Measurements from ENCODE around the gene RPL3.
"Not testable (repeated sequence)": the region's sequence is repeated elsewhere in the genome, so short reads cannot be mapped to it uniquely, and the experiment has no call there.

Gene RPL3

DNA sequence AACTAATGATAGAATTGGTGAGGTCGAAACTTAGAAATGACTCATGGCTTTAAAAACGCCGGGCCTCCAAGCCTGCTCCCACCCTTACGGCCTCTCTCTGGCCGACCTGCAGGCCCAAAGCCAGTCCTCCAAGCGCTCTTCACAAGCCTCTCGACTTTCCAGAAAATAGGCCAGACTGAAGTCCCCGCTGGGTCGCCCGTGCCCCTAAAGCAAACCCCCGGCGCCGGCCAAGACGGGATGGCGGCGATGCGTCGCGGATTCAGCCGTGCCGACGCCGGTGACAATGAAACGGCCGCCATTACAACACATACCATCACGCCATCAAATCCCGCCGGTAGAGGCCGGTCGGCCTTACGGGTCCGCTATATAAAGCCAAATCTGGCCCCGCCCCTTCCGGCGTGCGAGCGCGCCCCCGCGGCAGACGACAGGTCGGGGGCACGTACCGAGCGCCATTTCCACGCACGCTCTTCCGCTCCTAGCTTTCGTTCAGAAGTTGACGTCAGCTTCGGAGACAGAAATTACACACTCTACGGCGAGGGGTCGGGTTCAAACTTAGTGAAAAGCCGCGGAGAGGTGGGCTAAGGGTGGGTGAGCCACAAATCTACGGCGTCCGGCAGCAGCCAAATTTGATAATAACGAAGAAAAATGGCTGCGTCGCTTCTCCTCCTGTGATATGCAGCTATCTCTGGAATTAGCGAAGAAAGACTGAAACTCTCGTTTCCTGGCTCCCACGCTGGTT lies at the start of gene RPL3:
TSS of gene RPL3 (minus strand) at position 340 of the 739 bp plus-strand sequence. CDS start at position 314, 26 bp downstream.
- peak; percentile 98 for DNase-seq

DNA sequence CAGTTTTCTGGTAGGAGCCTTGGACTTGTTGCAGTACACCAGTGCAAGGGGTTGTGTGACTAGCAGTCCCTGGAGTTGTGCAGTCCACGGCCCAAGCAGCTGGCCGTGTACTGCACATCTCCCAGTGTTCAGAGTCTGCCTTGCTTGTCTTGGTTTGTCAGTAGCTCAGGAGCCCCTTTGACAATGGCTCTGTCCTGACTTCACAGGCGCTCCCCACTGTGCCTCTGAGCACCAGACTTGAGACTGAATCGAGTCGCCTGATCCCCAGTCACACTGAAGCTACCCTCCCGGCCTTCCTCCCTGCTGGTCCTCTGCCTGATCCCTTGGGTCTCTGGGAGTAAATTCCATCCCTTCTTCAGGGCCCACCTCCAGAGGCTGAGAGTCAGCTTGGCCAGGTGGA lies 49.8 kb upstream of the RPL3 start:
- no peak for DNase-seq

DNA sequence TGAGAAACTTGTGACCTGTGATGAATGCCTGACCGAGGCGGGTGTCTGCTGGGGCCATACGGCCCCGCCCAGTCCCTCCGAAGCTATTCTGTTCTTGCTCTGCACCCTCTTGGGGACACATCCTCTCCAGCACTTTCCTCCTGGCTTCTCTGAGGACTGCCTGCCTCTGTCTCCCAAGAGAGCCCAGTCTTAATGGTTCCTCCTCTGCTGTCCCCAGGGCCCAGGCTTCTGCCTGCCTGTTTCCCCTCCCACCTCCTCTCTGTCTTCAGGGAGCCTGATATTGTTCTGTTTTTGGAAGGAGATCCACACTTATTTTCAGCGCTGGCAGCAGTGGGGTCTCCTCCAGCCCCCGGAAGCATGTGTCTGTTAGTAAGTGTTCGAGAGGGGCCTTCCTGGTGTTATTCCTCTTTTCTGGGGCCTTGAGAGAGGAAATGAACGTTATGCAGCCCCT lies 49.1 kb upstream of the RPL3 start:
- no peak for DNase-seq

DNA sequence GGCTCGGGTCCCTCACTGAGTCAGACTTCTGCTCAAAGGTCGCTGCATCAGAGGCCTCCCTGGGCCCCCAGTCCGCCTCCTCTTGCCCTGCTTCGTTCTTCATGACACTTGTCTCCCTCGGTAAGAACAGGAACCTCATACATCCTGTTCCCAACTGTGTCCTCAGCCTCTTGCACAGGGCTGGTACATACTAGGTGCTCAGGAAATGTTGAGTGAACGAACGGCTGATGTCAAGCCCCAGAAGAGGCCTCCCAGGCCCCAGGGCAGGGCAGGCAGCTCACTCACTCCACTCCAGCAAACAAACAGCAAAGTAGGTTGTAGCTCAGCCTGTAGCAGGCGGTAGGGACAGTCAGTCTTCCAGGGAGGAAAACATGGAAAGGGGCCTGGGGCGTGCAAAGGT lies 47.6 kb upstream of the RPL3 start:
- DNase-seq = no peak

DNA sequence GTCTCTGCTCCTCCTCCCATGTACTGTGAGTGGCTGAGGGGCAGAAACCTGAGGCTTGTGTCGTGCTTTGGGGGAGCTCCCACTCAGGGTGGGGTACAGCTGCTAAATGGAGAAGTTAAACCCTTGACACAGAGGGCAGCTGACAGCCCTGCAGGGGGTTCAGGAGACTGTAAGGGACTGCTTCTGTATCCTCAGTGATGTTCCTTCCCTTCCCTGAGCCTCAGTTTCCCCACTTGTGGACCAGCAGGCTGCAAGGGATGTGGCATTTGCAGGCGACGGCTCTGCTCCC lies 46.0 kb upstream of the RPL3 start:
- no peak for DNase-seq

DNA sequence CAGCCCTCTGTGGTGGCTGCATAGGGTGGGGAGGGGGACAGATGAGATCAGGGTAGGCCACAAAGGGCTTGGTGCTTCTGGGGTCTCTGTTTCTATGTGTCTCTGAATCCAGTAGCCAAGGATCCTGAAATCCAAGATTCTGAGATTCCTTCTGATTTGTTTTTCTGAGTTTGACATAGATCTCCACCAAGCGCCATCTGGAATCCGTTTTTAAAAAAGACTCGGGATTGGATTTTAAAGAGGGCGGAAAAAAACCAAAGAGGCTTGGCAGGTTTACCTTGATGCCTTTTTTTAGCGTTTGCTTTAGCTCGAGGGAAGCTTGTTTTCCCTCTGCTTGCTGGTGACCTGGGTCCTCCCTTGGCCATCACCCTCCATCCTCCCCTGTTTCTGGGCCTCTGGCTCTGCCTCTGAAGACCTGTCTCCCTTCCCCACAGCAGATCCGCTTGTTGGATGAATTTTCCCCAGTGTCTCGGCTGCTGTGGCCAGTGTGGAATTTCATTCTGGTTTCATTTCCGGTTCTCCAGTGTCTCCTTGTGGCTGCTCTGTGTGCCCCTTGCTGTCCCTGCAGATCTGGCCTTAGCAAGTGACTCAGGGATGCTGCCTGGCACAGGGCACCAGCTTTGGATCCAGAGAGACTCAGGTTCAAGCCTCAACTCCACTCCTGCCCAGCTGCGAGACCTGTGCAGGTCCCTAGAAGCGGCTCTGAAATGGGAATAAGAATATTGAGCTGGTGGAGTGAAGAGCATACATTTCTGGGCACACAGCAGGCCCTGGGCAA lies 45.5 kb upstream of the RPL3 start:
- no peak for DNase-seq

DNA sequence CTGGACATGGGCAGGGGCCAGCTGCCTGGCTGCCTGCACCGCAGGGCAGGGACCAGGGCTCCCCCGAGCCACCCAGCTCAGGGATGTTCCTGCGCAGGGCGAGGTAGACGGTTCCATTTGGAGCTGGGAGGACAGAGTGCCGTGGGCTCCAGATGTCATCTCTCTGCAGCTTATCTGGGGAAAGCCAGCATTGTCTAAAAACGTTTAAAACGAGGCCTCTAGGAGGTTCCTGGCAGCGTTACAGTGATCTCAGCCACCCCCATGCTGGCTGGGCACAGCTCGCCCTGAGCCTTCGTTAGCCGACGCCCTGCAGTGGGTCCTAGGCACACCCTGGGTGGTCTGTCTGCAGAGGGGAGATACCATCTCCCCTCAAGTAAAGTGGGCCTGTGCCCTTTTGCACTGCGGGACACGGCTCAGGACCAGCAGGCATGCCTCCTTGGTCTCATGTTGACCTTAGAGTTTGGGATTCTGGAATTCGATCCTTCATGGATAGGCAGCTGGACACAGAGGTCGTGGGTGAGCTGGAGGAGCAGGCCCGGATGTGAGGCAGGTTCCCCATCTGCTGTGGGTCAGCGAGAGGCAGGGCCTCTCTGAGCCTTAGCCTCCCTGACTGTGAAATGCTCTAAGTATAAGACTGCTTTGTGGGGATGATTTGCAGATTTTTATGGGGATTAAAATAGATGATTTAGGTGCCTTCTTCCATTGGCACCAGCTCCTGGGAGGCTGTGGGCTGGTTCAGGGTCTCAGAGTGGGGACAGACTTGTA lies 44.5 kb upstream of the RPL3 start:
- DNase-seq = no peak

DNA sequence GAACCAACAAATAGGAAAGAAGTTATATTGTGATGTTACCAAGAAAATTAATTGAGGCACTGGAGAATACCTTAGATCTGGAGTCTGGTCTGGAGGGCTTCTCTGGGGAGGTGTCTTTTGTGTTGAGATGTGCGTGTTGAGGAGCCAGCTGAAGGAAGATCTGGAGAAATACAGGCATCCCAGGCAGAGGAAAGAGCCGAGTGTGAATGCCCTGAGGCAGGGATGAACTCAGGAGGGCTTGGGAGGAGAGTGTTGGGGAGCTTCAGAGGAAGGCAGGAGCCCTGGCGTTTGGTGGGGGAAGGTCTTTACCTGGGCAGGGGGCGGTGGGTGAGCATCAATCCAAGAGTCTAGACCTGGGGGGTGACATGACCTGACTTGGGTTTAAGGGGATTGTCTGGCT lies 43.5 kb upstream of the RPL3 start:
- no peak for DNase-seq

DNA sequence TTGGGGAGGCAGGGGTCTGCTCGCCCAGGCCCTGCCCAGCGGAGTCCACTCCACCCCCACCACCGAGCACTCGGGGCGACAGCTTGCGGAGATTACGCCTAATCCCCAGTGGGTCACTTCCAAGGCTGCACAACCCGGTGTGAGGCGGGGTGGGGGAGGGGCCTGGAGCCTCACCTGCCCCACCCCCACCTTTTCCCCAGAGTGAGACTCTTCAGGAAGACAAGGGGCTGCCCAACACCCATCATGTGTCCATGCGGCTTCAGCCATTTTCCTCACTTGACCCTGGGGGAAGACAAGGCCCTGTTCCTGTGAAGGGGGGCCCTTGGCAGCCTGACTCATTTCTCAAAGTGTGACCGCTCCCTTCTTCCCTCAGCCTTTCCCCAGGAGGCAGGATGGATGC lies 42.8 kb upstream of the RPL3 start:
- no peak for DNase-seq

DNA sequence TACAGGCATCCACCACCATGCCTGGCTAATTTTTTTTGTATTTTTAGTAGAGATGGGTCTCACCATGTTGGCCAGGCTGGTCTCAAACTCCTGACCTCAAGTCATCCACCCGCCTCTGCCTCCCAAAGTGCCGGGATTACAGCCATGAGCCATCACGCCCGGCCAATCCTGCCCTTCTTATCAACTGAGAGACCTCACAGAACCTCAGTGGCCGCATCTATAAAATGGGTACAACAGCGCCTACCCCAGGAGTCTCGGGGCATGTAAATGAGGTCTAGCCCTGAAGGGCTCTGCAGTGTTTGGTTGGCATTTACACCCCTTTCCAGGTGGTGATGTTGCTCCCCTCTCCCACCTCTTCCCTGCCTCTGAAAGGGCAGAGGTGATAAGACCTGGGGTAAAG lies 42.1 kb upstream of the RPL3 start:
- no peak for DNase-seq

DNA sequence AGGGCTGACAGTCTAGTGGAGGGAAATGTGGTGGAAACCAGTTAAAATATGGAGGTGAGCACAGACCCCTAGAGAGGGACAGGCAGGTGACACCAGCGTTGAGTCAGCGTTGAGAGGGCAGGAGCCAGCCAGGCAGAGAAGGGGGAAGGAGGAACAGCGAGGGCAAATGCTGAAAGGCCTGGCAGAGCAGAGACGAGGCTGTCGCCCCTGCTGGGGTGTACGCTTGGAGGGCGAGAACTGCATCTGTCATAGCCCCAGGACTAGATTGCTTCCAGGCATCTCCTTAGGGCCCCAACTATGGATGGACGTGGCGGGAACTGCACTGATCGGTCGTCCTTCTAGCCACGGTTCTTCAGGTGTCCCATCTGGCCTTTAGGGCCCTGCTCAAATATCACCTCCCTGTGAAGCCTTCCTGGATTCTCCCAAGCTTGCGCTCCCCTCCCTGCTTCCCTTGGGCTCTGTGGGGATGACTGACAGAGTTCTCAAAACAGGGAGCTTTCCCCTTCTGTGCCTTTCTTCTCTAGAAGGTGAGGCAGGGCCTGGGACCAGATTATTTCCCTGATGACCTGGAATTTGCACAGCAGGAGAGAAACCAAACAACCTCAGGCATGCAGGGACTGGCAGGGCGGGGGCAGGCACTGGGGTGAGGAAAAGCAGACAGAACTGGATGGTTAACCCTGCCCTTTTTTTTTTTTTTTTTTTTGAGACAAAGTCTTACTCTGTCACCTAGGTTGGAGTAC lies 41.4 kb upstream of the RPL3 start:
- no peak for DNase-seq

DNA sequence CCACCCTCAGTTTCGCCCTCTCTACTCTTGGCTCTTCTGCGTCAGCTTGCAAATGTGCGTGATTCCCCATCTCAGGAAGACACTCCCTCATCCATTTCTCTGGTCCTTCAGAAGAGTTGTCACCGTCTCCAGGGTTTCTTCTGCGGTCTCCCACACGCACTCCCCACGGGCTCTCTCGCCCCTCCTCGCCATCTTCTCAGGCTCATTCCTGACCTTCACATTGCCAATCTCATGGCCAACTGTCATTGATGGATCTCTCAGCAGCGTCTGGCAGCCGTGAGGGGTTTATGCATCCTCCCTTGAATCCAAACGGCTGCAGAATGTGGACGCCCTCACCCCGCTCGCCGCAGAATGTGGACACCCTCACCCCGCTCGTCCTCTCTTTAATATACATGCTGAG lies 40.8 kb upstream of the RPL3 start:
- no peak for DNase-seq

DNA sequence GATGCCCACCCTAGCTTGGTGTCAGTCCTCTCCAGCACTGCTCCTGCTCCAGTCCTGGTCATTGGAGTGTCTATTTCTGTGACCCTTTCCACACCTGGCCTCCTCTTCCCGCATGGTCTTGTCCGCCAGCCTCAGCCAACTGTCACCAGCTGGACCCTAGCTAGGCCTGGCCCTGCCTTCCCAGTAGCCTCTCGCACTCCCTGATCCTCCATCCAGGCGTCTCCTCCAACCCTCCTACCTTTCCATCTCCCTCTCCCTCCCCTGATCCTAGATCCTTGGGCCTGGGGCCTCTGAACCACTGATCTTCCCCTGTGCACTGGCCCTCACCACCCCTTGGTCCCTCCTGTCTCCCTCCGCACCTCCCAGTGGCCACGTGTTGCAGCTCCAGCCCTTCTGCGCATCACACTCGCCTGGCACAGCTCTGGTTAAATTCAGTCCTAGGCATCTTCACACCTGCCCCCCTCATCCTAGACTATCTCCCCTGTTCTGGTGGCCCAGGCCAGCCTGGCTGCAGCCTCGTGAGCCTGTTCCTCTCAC lies 40.3 kb upstream of the RPL3 start:
- DNase-seq = no peak

DNA sequence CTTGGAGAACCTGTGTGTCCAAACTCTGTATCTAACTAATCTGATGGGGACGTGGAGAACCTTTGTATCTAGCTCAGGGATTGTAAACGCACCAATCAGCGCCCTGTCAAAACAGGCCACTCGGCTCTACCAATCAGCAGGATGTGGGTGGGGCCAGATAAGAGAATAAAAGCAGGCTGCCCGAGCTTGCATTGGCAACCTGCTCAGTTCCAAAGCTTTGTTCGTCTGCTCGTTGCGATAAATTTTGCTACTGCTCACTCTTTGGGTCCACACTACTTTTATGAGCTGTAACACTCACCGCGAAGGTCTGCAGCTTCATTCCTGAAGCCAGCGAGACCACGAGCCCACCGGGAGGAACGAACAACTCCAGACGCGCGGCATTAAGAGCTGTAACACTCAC lies 38.8 kb upstream of the RPL3 start:
- not testable (repeated sequence) for DNase-seq

DNA sequence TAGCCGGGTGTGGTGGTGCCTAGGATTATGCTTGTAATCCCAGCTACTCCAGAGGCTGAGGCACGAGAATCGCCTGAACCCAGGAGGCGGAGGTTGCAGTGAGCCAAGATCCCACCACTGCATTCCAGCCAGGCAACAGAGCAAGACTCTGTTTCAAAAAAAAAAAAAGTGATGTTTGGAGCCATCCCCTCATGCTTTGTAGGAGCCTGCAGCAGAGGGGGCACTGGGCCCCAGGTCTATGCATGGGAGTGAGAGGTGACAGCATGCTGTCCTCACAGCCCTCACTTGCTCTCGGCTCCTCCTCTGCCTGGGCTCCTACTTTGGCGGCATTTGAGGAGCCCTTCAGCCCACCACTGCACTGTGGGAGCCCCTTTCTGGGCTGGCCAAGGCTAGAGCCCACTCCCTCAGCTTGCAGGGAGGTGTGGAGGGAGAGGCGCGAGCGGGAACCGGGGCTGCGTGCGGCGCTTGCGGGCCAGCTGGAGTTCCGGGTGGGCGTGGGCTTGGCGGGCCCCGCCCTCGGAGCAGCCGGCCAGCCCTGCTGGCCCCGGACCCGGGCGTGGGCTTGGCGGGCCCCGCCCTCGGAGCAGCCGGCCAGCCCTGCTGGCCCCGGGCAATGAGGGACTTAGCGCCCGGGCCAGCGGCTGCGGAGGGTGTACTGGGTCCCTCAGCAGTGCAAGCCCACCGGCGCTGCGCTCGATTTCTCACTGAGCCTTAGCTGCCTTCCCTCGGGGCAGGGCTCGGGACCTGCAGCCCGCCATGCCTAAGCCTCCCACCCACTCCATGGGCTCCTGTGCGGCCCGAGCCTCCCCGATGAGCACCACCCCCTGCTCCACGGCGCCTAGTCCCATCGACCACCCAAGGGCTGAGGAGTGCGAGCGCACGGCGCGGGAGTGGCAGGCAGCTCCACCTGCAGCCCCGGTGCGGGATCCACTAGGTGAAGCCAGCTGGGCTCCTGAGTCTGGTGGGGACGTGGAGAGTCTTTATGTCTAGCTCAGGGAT lies 38.0 kb upstream of the RPL3 start:
- not testable (repeated sequence) for DNase-seq

DNA sequence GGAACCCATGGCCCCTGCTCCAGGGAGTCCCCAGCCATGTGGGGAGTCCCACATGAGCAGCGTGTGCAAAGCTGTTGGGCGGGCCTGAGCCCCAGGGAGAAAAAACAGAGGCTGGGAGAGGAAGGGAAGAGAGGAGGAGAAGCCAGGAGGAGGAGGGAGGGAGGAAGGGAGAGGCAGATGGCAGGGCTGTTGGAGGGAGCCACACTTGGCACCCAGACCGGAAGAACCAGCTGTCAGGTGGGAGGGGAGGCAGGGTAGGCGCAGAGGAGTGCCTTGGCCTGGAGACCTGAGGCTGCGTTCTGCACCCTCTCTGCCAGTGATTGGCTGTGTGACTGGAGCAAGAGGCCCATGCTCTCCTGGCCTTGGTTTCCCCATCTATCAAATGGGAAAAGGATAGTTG lies 37.0 kb upstream of the RPL3 start:
- no peak for DNase-seq

DNA sequence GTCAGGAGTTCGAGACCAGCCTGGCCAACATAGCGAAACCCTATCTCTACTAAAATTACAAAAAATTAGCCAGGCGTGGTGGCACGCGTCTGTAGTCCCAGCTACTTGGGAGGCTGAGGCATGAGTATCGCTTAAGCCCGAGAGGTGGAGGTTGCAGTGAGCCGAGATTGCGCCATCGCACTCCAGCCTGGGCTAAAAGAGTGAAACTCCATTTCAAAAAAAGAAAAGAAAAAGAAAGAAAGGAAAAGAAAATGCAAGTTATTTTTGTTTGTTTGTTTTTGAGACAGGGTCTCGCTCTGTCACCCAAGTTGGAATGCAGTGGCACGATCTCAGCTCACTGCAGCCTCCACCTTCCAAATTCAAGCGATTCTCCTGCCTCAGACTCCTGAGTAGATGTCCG lies 36.4 kb upstream of the RPL3 start:
- DNase-seq = not testable (repeated sequence)

DNA sequence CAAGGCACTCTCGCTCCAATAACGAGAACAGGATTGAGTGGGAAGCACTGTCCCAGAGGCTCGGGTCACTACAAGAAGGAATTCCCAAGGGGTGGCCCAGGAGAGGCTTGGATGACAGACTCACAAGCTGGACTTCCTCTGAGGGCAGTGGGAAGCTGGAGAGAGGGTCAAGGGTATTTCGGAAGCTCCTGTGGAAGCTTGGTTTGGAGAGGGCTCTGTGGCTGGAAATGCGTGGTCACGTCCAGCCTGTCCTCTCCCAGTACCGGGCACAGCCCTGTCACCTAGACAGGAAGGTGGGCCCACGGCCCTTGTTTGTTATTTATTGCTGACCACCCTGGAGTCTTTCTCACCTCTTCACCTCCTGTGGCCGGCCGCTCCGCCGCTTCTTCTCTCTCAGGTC lies 35.7 kb upstream of the RPL3 start:
- no peak for DNase-seq

DNA sequence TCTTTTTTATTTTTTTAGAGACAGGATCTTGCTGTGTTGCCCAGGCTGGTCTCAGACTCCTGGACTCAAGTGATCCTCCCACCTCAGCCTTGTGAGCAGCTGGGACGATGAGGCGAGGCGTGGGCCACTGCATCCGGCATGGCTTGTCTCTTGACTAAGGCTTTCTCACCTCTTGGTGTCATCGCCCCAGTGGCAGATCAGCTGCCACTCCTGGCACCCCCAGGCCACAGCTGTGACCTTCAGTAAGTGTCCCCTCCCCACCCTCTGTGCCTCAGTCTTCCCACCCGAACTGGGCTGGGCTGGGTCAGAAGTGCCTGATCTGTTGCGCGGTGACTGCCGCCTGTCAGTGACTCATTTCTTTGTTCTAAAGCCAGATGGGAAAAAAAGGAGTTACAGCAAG lies 33.9 kb upstream of the RPL3 start:
- DNase-seq = no peak

DNA sequence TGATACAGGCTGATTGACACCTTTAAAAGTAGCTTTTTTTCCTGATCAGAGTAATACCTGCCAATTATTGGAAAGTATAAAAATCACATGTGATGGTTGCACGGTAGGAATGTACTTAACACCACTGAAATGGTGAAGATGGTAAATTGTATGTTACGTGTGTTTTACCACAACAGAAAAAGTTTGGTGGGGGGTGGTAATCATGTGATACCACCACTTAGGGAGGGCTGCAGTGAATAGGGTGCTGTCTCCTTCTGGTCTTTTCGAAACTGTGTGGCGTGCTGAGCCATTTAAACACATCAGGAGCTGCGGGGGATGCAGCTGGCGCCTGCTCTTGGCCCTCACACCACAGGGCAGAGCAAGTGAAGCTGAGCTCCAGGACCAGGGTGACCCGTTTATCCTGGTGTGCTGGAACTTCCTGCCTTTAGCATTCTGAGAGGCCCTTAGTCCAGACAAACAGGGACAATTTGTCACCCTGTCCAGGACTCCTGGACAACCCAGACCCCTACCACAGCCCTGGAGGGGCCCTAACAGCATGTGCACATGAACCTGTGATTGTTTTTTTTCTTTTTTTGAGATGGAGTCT lies 33.0 kb upstream of the RPL3 start:
- no peak for DNase-seq

DNA sequence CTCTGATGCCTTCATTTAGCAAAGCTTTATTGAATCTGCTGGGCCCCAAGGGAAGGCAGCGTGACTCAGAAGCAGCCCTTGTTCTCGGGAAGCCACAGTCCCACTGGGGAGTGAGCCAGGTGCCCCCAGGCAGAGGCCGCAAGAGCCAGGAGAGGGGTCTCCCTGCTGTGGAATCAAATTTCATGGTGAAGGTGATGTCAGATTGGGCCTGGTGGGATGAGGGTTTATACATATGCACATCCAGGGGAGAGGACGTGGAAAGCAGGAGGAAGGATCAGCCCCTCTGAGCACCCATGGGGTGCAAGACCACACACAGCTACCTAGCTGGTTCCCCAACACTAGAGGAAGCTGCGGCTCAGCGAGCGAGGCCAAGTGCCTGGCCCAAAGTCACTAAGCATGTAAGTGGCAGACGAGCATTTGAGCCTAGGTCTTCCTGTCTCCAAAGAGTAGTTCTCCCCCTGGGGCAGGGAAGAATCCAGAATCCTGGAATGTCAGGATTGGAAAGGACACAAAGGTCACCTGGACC lies 32.3 kb upstream of the RPL3 start:
- no peak for DNase-seq
